NCI-H2029 treated with DMSO at 0.1 percent for 48 hours (cell line): ENCODE results near the gene LRRC1.

Experiments
- DNase-seq: peaks from one replicate; lab custom pipeline; 2025; lab: John Stamatoyannopoulos, UW

The LRRC1 gene

GRCh38 chr6:53815381-53816119 lies 20.7 kb downstream of the LRRC1 start:
- no peak for DNase-seq

- no peak for DNase-seq
Observed at GRCh38 chr6:53818858-53819609, 24.2 kb downstream of the LRRC1 start.

GRCh38 chr6:53822401-53823125 lies 27.8 kb downstream of the LRRC1 start:
- DNase-seq = peak; percentile 35

- DNase-seq = no peak
Observed at GRCh38 chr6:53824714-53825113, 29.9 kb downstream of the LRRC1 start.

GRCh38 chr6:53825532-53826321 lies 30.9 kb downstream of the LRRC1 start:
- DNase-seq = no peak

- DNase-seq = no peak
Observed at GRCh38 chr6:53827531-53827930, 32.7 kb downstream of the LRRC1 start.

- no peak for DNase-seq
Observed at GRCh38 chr6:53828215-53828614, 33.4 kb downstream of the LRRC1 start.

GRCh38 chr6:53828966-53829697 lies 34.3 kb downstream of the LRRC1 start:
- no peak for DNase-seq

- no peak for DNase-seq
Observed at GRCh38 chr6:53829698-53830221, 35.0 kb downstream of the LRRC1 start.

- DNase-seq = no peak
Observed at GRCh38 chr6:53830366-53830765, 35.6 kb downstream of the LRRC1 start.

- no peak for DNase-seq
Observed at GRCh38 chr6:53831081-53831869, 36.5 kb downstream of the LRRC1 start.

GRCh38 chr6:53831936-53832660 lies 37.3 kb downstream of the LRRC1 start:
- no peak for DNase-seq

GRCh38 chr6:53833155-53833554 lies 38.4 kb downstream of the LRRC1 start:
- no peak for DNase-seq

- DNase-seq = no peak
Observed at GRCh38 chr6:53834132-53834531, 39.3 kb downstream of the LRRC1 start.

- DNase-seq = peak; percentile 56
Observed at GRCh38 chr6:53837865-53838769, 43.3 kb downstream of the LRRC1 start.

- no peak for DNase-seq
Observed at GRCh38 chr6:53840027-53840426, 45.2 kb downstream of the LRRC1 start.

- no peak for DNase-seq
Observed at GRCh38 chr6:53845280-53846195, 50.7 kb downstream of the LRRC1 start.
